Trophoblast cell (in vitro differentiated cells and primary cell): ENCODE data around the gene RHEBL1.

ENCODE experiments used
- DNase-seq, 2 donors: peaks; one replicate each; pipeline ENCODE4 v3.0.0-alpha.2; 2016
- H2AFZ ChIP-seq: 2 replicates; pipeline ENCODE4 v1.6.1; 2013; ENCODE audit warnings: low read length, moderate library complexity, mild to moderate bottlenecking; ENCODE audit not compliant: insufficient read depth, poor library complexity
- H2AK5ac ChIP-seq: 2 replicates; pipeline ENCODE4 v1.6.1; 2013; ENCODE audit warnings: mild to moderate bottlenecking, low read length
- H2BK120ac ChIP-seq: 2 replicates; pipeline ENCODE4 v1.6.1; 2013; ENCODE audit warnings: low read length, mild to moderate bottlenecking, moderate library complexity; ENCODE audit not compliant: insufficient read depth, poor library complexity
- H2BK12ac ChIP-seq: 2 replicates; pipeline ENCODE4 v1.6.1; 2013; ENCODE audit warnings: mild to moderate bottlenecking, low read length, moderate library complexity
- H2BK5ac ChIP-seq: 2 replicates; pipeline ENCODE4 v1.6.1; 2013; ENCODE audit warnings: low read length, low read depth, moderate library complexity, mild to moderate bottlenecking; ENCODE audit not compliant: poor library complexity
- H3K14ac ChIP-seq: 2 replicates; pipeline ENCODE4 v1.6.1; 2013; ENCODE audit warnings: mild to moderate bottlenecking, low read length
- H3K18ac ChIP-seq: 2 replicates; pipeline ENCODE4 v1.6.1; 2013; ENCODE audit warnings: mild to moderate bottlenecking, low read length
- H3K23ac ChIP-seq: 2 replicates; pipeline ENCODE4 v1.6.1; 2013; ENCODE audit warnings: low read length
- H3K27ac ChIP-seq: 2 replicates; pipeline ENCODE4 v1.5.1; 2013; ENCODE audit warnings: low read depth, mild to moderate bottlenecking, inconsistent platforms, low read length, moderate library complexity
- H3K27me3 ChIP-seq: 2 replicates; pipeline ENCODE4 v1.6.1; 2013; ENCODE audit warnings: inconsistent platforms, mild to moderate bottlenecking, low read length, moderate library complexity; ENCODE audit not compliant: insufficient read depth
- H3K36me3 ChIP-seq, 2 experiments: 1 replicate in 1 of 2; 2 replicates in 1 of 2; pipeline ENCODE4 v1.6.1; 2013; ENCODE audit warnings: low read length in 2 of 2, mild to moderate bottlenecking in 2 of 2, moderate library complexity in 1 of 2; ENCODE audit not compliant: insufficient read depth in 2 of 2, control insufficient read depth in 1 of 2
- H3K4ac ChIP-seq: 2 replicates; pipeline ENCODE4 v1.6.1; 2013; ENCODE audit warnings: low read depth, mild to moderate bottlenecking, low read length, moderate library complexity
- H3K4me1 ChIP-seq, 2 experiments: 1 replicate in 1 of 2; 2 replicates in 1 of 2; pipeline ENCODE4 v1.6.1; 2013; ENCODE audit warnings: low read length in 2 of 2, mild to moderate bottlenecking in 2 of 2, moderate library complexity in 1 of 2; ENCODE audit not compliant: insufficient read depth in 2 of 2, control insufficient read depth in 1 of 2
- H3K4me2 ChIP-seq: 2 replicates; pipeline ENCODE4 v1.6.1; 2013; ENCODE audit warnings: inconsistent platforms, mild to moderate bottlenecking, low read length, moderate library complexity
- H3K4me3 ChIP-seq: 2 replicates; pipeline ENCODE4 v1.5.1; 2013; ENCODE audit warnings: mild to moderate bottlenecking, low read depth, low read length, inconsistent platforms
- H3K79me1 ChIP-seq: one replicate; pipeline ENCODE4 v1.6.1; 2013; ENCODE audit warnings: low read length
- H3K79me2 ChIP-seq: 2 replicates; pipeline ENCODE4 v1.6.1; 2013; ENCODE audit warnings: low read length, mild to moderate bottlenecking; ENCODE audit not compliant: control insufficient read depth, insufficient read depth, poor library complexity
- H3K9ac ChIP-seq: 2 replicates; pipeline ENCODE4 v1.6.1; 2013; ENCODE audit warnings: mild to moderate bottlenecking, low read length
- H3K9me3 ChIP-seq: 2 replicates; pipeline ENCODE4 v1.6.1; 2013; ENCODE audit warnings: low read depth, mild to moderate bottlenecking, control low read depth, inconsistent platforms, low read length; ENCODE audit not compliant: insufficient read depth
- H4K12ac ChIP-seq: 2 replicates; pipeline ENCODE4 v1.6.1; 2013; ENCODE audit warnings: low read depth, mild to moderate bottlenecking, low read length, moderate library complexity
- H4K8ac ChIP-seq: 2 replicates; pipeline ENCODE4 v1.6.1; 2013; ENCODE audit warnings: low read depth, mild to moderate bottlenecking, low read length, moderate library complexity
- H4K91ac ChIP-seq: one replicate; pipeline ENCODE4 v1.6.1; 2013; ENCODE audit warnings: low read depth, mild to moderate bottlenecking, low read length, moderate library complexity
- WGBS: extraction: QIAGEN DNeasy Blood & Tissue Kit; methylation state at CpG from one replicate; pipeline ENCODE4 v1.1.7; 2013; ENCODE audit warnings: missing lambda C conversion rate; ENCODE audit not compliant: insufficient read length, insufficient coverage; ENCODE audit errors: extremely low coverage; 5-methylcytosine and 5-hydroxymethylcytosine counted together

The RHEBL1 gene

GRCh38 chr12:49109641-49110463, 40.1 kb upstream of the RHEBL1 start:
- H3K18ac ChIP-seq: peak overlapping the region; percentile 96
- no peak overlapping the region for H2BK12ac ChIP-seq
- H3K4me2 ChIP-seq: peak overlapping the region; percentile 74
- H2BK5ac ChIP-seq: peak overlapping the region; percentile 87
- H3K4ac ChIP-seq: peak overlapping the region; percentile 93
- peak overlapping the region; percentile 88 for H2BK120ac ChIP-seq
- no peaks in the 10 kb centered on the region for H3K27me3 ChIP-seq
- peak overlapping the region; percentile 67 for H4K8ac ChIP-seq
- DNase-seq: no peak
- H2AK5ac ChIP-seq: peak overlapping the region; percentile 81
- peaks cover 5% of the 10 kb centered on the region for H3K79me2 ChIP-seq
- H3K79me1 ChIP-seq: peaks cover 7% of the 10 kb centered on the region
- H2AFZ ChIP-seq: peak overlapping the region; percentile 33
- peak overlapping the region; percentile 71 for H3K9ac ChIP-seq
- H3K14ac ChIP-seq: peak overlapping the region; percentile 95
- no CpG with 5 or more reads among the region's 33 CpGs for WGBS
- H3K27ac ChIP-seq: peak overlapping the region; percentile 62
- peak overlapping the region; percentile 88 for H3K4me3 ChIP-seq
- peak overlapping the region; percentile 97 for H4K91ac ChIP-seq
- no peak overlapping the region for H3K23ac ChIP-seq
- peaks cover 15 to 16% of the 10 kb centered on the region in 2 experiments for H3K4me1 ChIP-seq
- H4K12ac ChIP-seq: peak overlapping the region; percentile 87
- H3K36me3 ChIP-seq: peaks cover 8 to 18% of the 10 kb centered on the region in 2 experiments
- H3K9me3 ChIP-seq: no peaks in the 10 kb centered on the region

GRCh38 chr12:49108958-49109404, 39.2 kb upstream of the RHEBL1 start:
- H3K18ac ChIP-seq: no peak overlapping the region
- no CpG with 5 or more reads among the region's 4 CpGs for WGBS
- H3K4me2 ChIP-seq: peak overlapping the region; percentile 74
- no peaks in the 10 kb centered on the region for H3K27me3 ChIP-seq
- H2AFZ ChIP-seq: no peak overlapping the region
- H3K79me1 ChIP-seq: peaks cover 7% of the 10 kb centered on the region
- peaks cover 15 to 16% of the 10 kb centered on the region in 2 experiments for H3K4me1 ChIP-seq
- H3K14ac ChIP-seq: no peak overlapping the region
- H2BK120ac ChIP-seq: no peak overlapping the region
- H3K23ac ChIP-seq: no peak overlapping the region
- H2AK5ac ChIP-seq: no peak overlapping the region
- H2BK5ac ChIP-seq: no peak overlapping the region
- no peak overlapping the region for H3K4ac ChIP-seq
- no peak overlapping the region for H4K12ac ChIP-seq
- no peak overlapping the region for H4K91ac ChIP-seq
- no peaks in the 10 kb centered on the region for H3K9me3 ChIP-seq
- H3K36me3 ChIP-seq: peaks cover 15 to 26% of the 10 kb centered on the region in 2 experiments
- H3K79me2 ChIP-seq: peaks cover 5% of the 10 kb centered on the region
- no peak overlapping the region for H4K8ac ChIP-seq
- no peak overlapping the region for H3K27ac ChIP-seq
- peak; percentile 58 to 66 for DNase-seq
- no peak overlapping the region for H3K9ac ChIP-seq
- no peak overlapping the region for H2BK12ac ChIP-seq
- no peak overlapping the region for H3K4me3 ChIP-seq

GRCh38 chr12:49105504-49106084, 35.8 kb upstream of the RHEBL1 start:
- DNase-seq: peak; percentile 23 to 58

GRCh38 chr12:49104822-49105221, 35.0 kb upstream of the RHEBL1 start:
- H2AFZ ChIP-seq: no peak overlapping the region

More at GRCh38 chr12:49105504-49106084, 35.8 kb upstream of the RHEBL1 start:
- Histone ChIP-seq H2BK12ac (no peak overlapping the region), H3K27me3 (no peaks in the 10 kb centered on the region), H2AFZ (no peak overlapping the region), H3K4ac (no peak overlapping the region), H3K14ac (no peak overlapping the region), H3K36me3 (peaks cover 42 to 58% of the 10 kb centered on the region in 2 experiments), H2BK5ac (no peak overlapping the region), H3K9ac (no peak overlapping the region), H2BK120ac (no peak overlapping the region), H3K18ac (no peak overlapping the region), H2AK5ac (no peak overlapping the region), H3K4me2 (no peak overlapping the region), H3K4me1 (peaks cover 15 to 16% of the 10 kb centered on the region in 2 experiments), H3K27ac (no peak overlapping the region), H3K4me3 (no peak overlapping the region), H3K79me1 (peaks cover 7% of the 10 kb centered on the region), H4K91ac (no peak overlapping the region), H3K79me2 (peaks cover 5% of the 10 kb centered on the region), H4K8ac (no peak overlapping the region), H3K9me3 (peaks cover 2% of the 10 kb centered on the region), H3K23ac (no peak overlapping the region), H4K12ac (no peak overlapping the region)
- no CpG with 5 or more reads among the region's 9 CpGs for WGBS

More at GRCh38 chr12:49104822-49105221, 35.0 kb upstream of the RHEBL1 start:
- WGBS: no CpG with 5 or more reads among the region's 3 CpGs
- Histone ChIP-seq H3K4me2 (no peak overlapping the region), H3K79me2 (no peaks in the 10 kb centered on the region), H3K4me3 (no peak overlapping the region), H4K12ac (no peak overlapping the region), H3K27ac (no peak overlapping the region), H3K4ac (no peak overlapping the region), H3K36me3 (peaks cover 46 to 63% of the 10 kb centered on the region in 2 experiments), H3K4me1 (peaks cover 15 to 16% of the 10 kb centered on the region in 2 experiments), H4K8ac (no peak overlapping the region), H3K79me1 (peaks cover under 1% of the 10 kb centered on the region), H3K23ac (no peak overlapping the region), H3K9me3 (peaks cover 2% of the 10 kb centered on the region), H3K14ac (no peak overlapping the region), H3K9ac (no peak overlapping the region), H2BK5ac (no peak overlapping the region), H4K91ac (no peak overlapping the region), H3K18ac (no peak overlapping the region), H2BK12ac (no peak overlapping the region), H3K27me3 (no peaks in the 10 kb centered on the region), H2AK5ac (no peak overlapping the region), H2BK120ac (no peak overlapping the region)
- no peak for DNase-seq
